IMR-90 (cell line): ENCODE measurements around the gene DCD. TPM values are rescaled to one million over a fixed set of nuclear protein-coding genes. Genes with fewer than 3 reads are reported as not detected.

Experiments
- ATAC-seq: fragments of 200-7000 bp; cut with Tn5 transposase; 2 replicates; pipeline ENCODE4 v1.9.1; 2020; ENCODE audit warnings: low read depth, mild to moderate bottlenecking, moderate library complexity
- BruUV-seq: library from RNA; stranded (reverse); fragments of 400-500 nt; replicated peaks from 2 replicates; lab custom pipeline; 2021; lab: Mats Ljungman, UMichigan
- CTCF ChIA-PET: fragments of 300-600 bp; formaldehyde crosslinking; extraction: SDS; loops from one replicate; lab custom pipeline; 2021; ENCODE audit warnings: antibody characterized with exemption; lab: Yijun Ruan, JAX
- POLR2A ChIA-PET: fragments of 300-600 bp; sonication (Branson Sonifier 250); formaldehyde crosslinking; loops from one replicate; lab custom pipeline; 2022; ENCODE audit warnings: antibody characterized with exemption; ENCODE audit not compliant: unreplicated experiment; lab: Charles Lee
- DNase-seq: peaks from one replicate; pipeline ENCODE4 v3.0.0; 2013
- H2AFZ ChIP-seq: replicated peaks from 2 replicates; pipeline ENCODE3; 2013; ENCODE audit warnings: low read length, mild to moderate bottlenecking; ENCODE audit not compliant: poor library complexity
- H2AK5ac ChIP-seq: 2 replicates; pipeline ENCODE4 v1.6.1; 2013; ENCODE audit warnings: low read depth, low read length, inconsistent platforms
- H2AK9ac ChIP-seq: replicated peaks from 2 replicates; pipeline ENCODE3; 2013; ENCODE audit warnings: mild to moderate bottlenecking, low read depth, low read length, moderate library complexity; ENCODE audit not compliant: poor library complexity
- H2BK120ac ChIP-seq: 2 replicates; pipeline ENCODE4 v1.6.1; 2013; ENCODE audit warnings: low read depth, low read length, inconsistent platforms
- H2BK15ac ChIP-seq: 3 replicates; pipeline ENCODE4 v1.6.1; 2013; ENCODE audit warnings: low read depth, low read length, inconsistent platforms
- H2BK20ac ChIP-seq: 2 replicates; pipeline ENCODE4 v1.6.1; 2013; ENCODE audit warnings: low read depth, mild to moderate bottlenecking, inconsistent platforms, low read length, moderate library complexity
- H2BK5ac ChIP-seq: 2 replicates; pipeline ENCODE4 v1.6.1; 2013; ENCODE audit warnings: mild to moderate bottlenecking, low read depth, low read length, inconsistent platforms; ENCODE audit not compliant: poor library complexity, severe bottlenecking
- H3K14ac ChIP-seq: replicated peaks from 2 replicates; pipeline ENCODE4 v1.6.1; 2013; ENCODE audit warnings: low read depth, low read length, inconsistent platforms
- H3K18ac ChIP-seq: 2 replicates; pipeline ENCODE4 v1.6.1; 2013; ENCODE audit warnings: low read depth, low read length, control low read depth
- H3K23ac ChIP-seq: 2 replicates; pipeline ENCODE4 v1.6.1; 2013; ENCODE audit warnings: low read depth, low read length, inconsistent platforms
- H3K27ac ChIP-seq: 2 replicates; pipeline ENCODE4 v1.5.1; 2013; ENCODE audit warnings: mild to moderate bottlenecking, control low read depth, low read length; ENCODE audit not compliant: insufficient read depth
- H3K27me3 ChIP-seq: 2 replicates; pipeline ENCODE4 v1.6.1; 2013; ENCODE audit warnings: low read length; ENCODE audit not compliant: control insufficient read depth, insufficient read depth
- H3K36me3 ChIP-seq: 2 replicates; pipeline ENCODE4 v1.6.1; 2013; ENCODE audit warnings: low read length, mixed read lengths; ENCODE audit not compliant: control insufficient read depth, insufficient read depth
- H3K4ac ChIP-seq: 2 replicates; pipeline ENCODE4 v1.6.1; 2013; ENCODE audit warnings: low read depth, low read length, inconsistent platforms
- H3K4me1 ChIP-seq: 2 replicates; pipeline ENCODE4 v1.6.1; 2013; ENCODE audit warnings: low read length, mixed read lengths; ENCODE audit not compliant: control insufficient read depth, insufficient read depth
- H3K4me2 ChIP-seq: 2 replicates; pipeline ENCODE4 v1.6.1; 2013; ENCODE audit warnings: low read depth, mild to moderate bottlenecking, control low read depth, low read length, moderate library complexity
- H3K4me3 ChIP-seq: 2 replicates; pipeline ENCODE4 v1.5.1; 2013; ENCODE audit warnings: low read depth, mild to moderate bottlenecking, control low read depth, low read length, moderate library complexity; ENCODE audit not compliant: insufficient read depth
- H3K56ac ChIP-seq: 2 replicates; pipeline ENCODE4 v1.6.1; 2013; ENCODE audit warnings: low read length, inconsistent platforms; ENCODE audit not compliant: insufficient read depth; ENCODE audit errors: extremely low read depth
- H3K79me1 ChIP-seq, 2 experiments: 2 replicates each; pipeline ENCODE4 v1.6.1; 2013; ENCODE audit warnings: low read length in 2 of 2, inconsistent platforms in 1 of 2, low read depth in 1 of 2
- H3K9ac ChIP-seq: 2 replicates; pipeline ENCODE4 v1.6.1; 2013; ENCODE audit warnings: low read depth, low read length, control low read depth
- H3K9me1 ChIP-seq: 2 replicates; pipeline ENCODE4 v1.6.1; 2013; ENCODE audit warnings: low read length, inconsistent platforms; ENCODE audit not compliant: insufficient read depth
- H3K9me3 ChIP-seq: 2 replicates; pipeline ENCODE4 v1.6.1; 2013; ENCODE audit warnings: low read length; ENCODE audit not compliant: control insufficient read depth, insufficient read depth
- H4K20me1 ChIP-seq: 2 replicates; pipeline ENCODE4 v1.6.1; 2013; ENCODE audit warnings: low read length, inconsistent platforms; ENCODE audit not compliant: insufficient read depth
- H4K5ac ChIP-seq: 2 replicates; pipeline ENCODE4 v1.6.1; 2013; ENCODE audit warnings: mild to moderate bottlenecking, low read depth, low read length, control low read depth
- H4K8ac ChIP-seq, 2 experiments: 2 replicates each; pipeline ENCODE4 v1.6.1; 2013; ENCODE audit warnings: low read depth in 2 of 2, low read length in 2 of 2, control low read depth in 1 of 2, inconsistent platforms in 1 of 2
- H4K91ac ChIP-seq: 2 replicates; pipeline ENCODE4 v1.6.1; 2013; ENCODE audit warnings: low read depth, low read length, inconsistent platforms; ENCODE audit not compliant: insufficient read depth
- BHLHE40 ChIP-seq: fragments of 150-350 bp; IDR thresholded peaks from 2 replicates; pipeline ENCODE4 v1.6.1; 2016; ENCODE audit warnings: mild to moderate bottlenecking, low read depth, low read length
- CEBPB ChIP-seq: IDR thresholded peaks from 2 replicates; pipeline ENCODE4 v1.6.1; 2012; ENCODE audit warnings: low read depth, low read length, improper control_type of control experiment
- CHD1 ChIP-seq: IDR thresholded peaks from 2 replicates; pipeline ENCODE4 v1.6.1; 2012; ENCODE audit warnings: low read depth, low read length, improper control_type of control experiment
- FOS ChIP-seq: fragments of 150-350 bp; IDR thresholded peaks from 2 replicates; pipeline ENCODE4 v1.6.1; 2016; ENCODE audit warnings: low read depth, low read length
- MAFK ChIP-seq: IDR thresholded peaks from 2 replicates; pipeline ENCODE4 v1.6.1; 2012; ENCODE audit warnings: low read depth, low read length, improper control_type of control experiment
- MAZ ChIP-seq: IDR thresholded peaks from 2 replicates; pipeline ENCODE4 v1.6.1; 2012; ENCODE audit warnings: low read depth, mild to moderate bottlenecking, low read length, improper control_type of control experiment, moderate library complexity, borderline replicate concordance
- MXI1 ChIP-seq: IDR thresholded peaks from 2 replicates; pipeline ENCODE4 v1.6.1; 2012; ENCODE audit warnings: low read depth, mild to moderate bottlenecking, low read length, moderate library complexity, borderline replicate concordance
- NFE2L2 ChIP-seq: fragments of 150-350 bp; IDR thresholded peaks from 2 replicates; pipeline ENCODE4 v1.6.1; 2016; ENCODE audit warnings: low read depth, mild to moderate bottlenecking, low read length
- POLR2A ChIP-seq: IDR thresholded peaks from 2 replicates; pipeline ENCODE4 v1.6.1; 2012; ENCODE audit warnings: mild to moderate bottlenecking, low read depth, low read length
- RAD21 ChIP-seq: IDR thresholded peaks from 2 replicates; pipeline ENCODE4 v1.6.1; 2012; ENCODE audit warnings: low read length, improper control_type of control experiment
- RCOR1 ChIP-seq: IDR thresholded peaks from 2 replicates; pipeline ENCODE4 v1.6.1; 2012; ENCODE audit warnings: mild to moderate bottlenecking, low read length, improper control_type of control experiment; ENCODE audit not compliant: insufficient replicate concordance
- RFX5 ChIP-seq: IDR thresholded peaks from 2 replicates; pipeline ENCODE4 v1.8.0; 2012; ENCODE audit warnings: low read depth, mild to moderate bottlenecking, low read length, moderate library complexity
- SMC3 ChIP-seq: fragments of 150-350 bp; IDR thresholded peaks from 2 replicates; pipeline ENCODE4 v1.6.1; 2016; ENCODE audit warnings: low read depth, mild to moderate bottlenecking, antibody characterized with exemption, low read length, moderate library complexity
- USF2 ChIP-seq: fragments of 150-350 bp; IDR thresholded peaks from 2 replicates; pipeline ENCODE4 v1.6.1; 2017; ENCODE audit warnings: mild to moderate bottlenecking, antibody characterized with exemption, low read length, low read depth
- WGBS, 2 experiments: methylation state at CpG; one replicate each; pipeline versions ENCODE4 v1.1.5 to v1.1.7; 2013; ENCODE audit warnings: missing lambda C conversion rate in 2 of 2; ENCODE audit not compliant: insufficient read length in 1 of 2; ENCODE audit errors: extremely low coverage in 2 of 2; 5-methylcytosine and 5-hydroxymethylcytosine counted together
- dilution Hi-C: fragments of 300-500 bp; cut with HindIII; formaldehyde crosslinking; loops from one replicate; pipeline ENCODE4 v1.14.3; 2018; ENCODE audit warnings: low sequenced_read_pairs; ENCODE audit not compliant: unreplicated experiment
- in situ Hi-C: fragments of 300-500 bp; cut with MboI; formaldehyde crosslinking; loops from 3 replicates; pipeline ENCODE4 v1.14.3; 2019; ENCODE audit warnings: low sequenced_read_pairs, inconsistent platforms, mixed read lengths
- intact Hi-C: fragments of 100-400 bp; cut with micrococcal nuclease; formaldehyde crosslinking; loops from 2 replicates; pipeline ENCODE4 v1.10.0; 2022
- polyA plus RNA-seq, 3 experiments: library from polyadenylated mRNA; depleted of rRNA; stranded (reverse); fragments of >200 nt; gene quantifications; 2 replicates each; pipeline ENCODE4 v1.2.3, GENCODE V29; 2012; ENCODE audit warnings: low replicate concordance in 1 of 3
- total RNA-seq: library from RNA; depleted of rRNA; stranded (reverse); fragments of >200 nt; gene quantifications from 2 replicates; pipeline ENCODE4 v1.2.3, GENCODE V29; 2012
- TF ChIP-seq, protein P1 (sequence below): fragments of 150-350 bp; IDR thresholded peaks from 2 replicates; pipeline ENCODE4 v1.6.1; 2016; ENCODE audit warnings: low read depth, mild to moderate bottlenecking, low read length, moderate library complexity, borderline replicate concordance

Gene DCD
- total and polyA plus RNA-seq, 2 of the 4 experiments (the other 2 are of a cell fraction), result not detected

GRCh38 chr12:54661048-54661447, 12.9 kb upstream of the DCD start:
- H3K27ac ChIP-seq, result no peak overlapping the region
- no peak overlapping the region for H2BK20ac ChIP-seq
- dilution Hi-C loops (no loop called here), in situ Hi-C loops (no loop called here), intact Hi-C loops (no loop called here)
- H3K36me3 ChIP-seq, result no peaks in the 10 kb centered on the region
- H3K4ac ChIP-seq, result no peak overlapping the region
- no peaks in the 10 kb centered on the region for H3K9me3 ChIP-seq
- no peak overlapping the region for H2AK9ac ChIP-seq
- no peak overlapping the region for H3K18ac ChIP-seq
- no peak overlapping the region for H3K56ac ChIP-seq
- ATAC-seq (no peak), DNase-seq (no peak)
- H3K79me1 ChIP-seq, result no peaks in the 10 kb centered on the region
- no peak overlapping the region for H2AK5ac ChIP-seq
- no peak overlapping the region for H2BK15ac ChIP-seq
- no peak overlapping the region for H3K9ac ChIP-seq
- CTCF ChIA-PET, result no interaction called here
- TF ChIP-seq SMC3, result no peak
- TF ChIP-seq RFX5, result no peak
- no peak for TF ChIP-seq FOS
- no peak for TF ChIP-seq RAD21
- no peak for TF ChIP-seq CEBPB
- no peak for TF ChIP-seq BHLHE40
- no peak for TF ChIP-seq MAFK
- TF ChIP-seq MXI1, result no peak
- TF ChIP-seq NFE2L2, result no peak
- TF ChIP-seq, protein P1, sequence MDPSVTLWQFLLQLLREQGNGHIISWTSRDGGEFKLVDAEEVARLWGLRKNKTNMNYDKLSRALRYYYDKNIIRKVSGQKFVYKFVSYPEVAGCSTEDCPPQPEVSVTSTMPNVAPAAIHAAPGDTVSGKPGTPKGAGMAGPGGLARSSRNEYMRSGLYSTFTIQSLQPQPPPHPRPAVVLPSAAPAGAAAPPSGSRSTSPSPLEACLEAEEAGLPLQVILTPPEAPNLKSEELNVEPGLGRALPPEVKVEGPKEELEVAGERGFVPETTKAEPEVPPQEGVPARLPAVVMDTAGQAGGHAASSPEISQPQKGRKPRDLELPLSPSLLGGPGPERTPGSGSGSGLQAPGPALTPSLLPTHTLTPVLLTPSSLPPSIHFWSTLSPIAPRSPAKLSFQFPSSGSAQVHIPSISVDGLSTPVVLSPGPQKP, result no peak
- no peak for TF ChIP-seq CHD1
- TF ChIP-seq RCOR1, result no peak
- TF ChIP-seq MAZ, result no peak
- TF ChIP-seq POLR2A, result no peak
- no peak for TF ChIP-seq USF2
- no CpG with 5 or more reads among the region's 2 CpGs for WGBS, 2 experiments
- no peak overlapping the region for H2BK5ac ChIP-seq
- POLR2A ChIA-PET, result no interaction called here
- H2AFZ ChIP-seq, result no peak overlapping the region
- no TSS peak for BruUV-seq
- no peak overlapping the region for H4K8ac ChIP-seq
- no peak overlapping the region for H3K23ac ChIP-seq
- H4K5ac ChIP-seq, result no peak overlapping the region
- H2BK120ac ChIP-seq, result no peak overlapping the region
- no peak overlapping the region for H3K4me2 ChIP-seq
- no peaks in the 10 kb centered on the region; the same call in 1 of the 2 replicates for H3K27me3 ChIP-seq
- H3K14ac ChIP-seq, result no peak overlapping the region
- no peaks in the 10 kb centered on the region for H3K9me1 ChIP-seq
- no peaks in the 10 kb centered on the region for H3K4me1 ChIP-seq
- no peaks in the 10 kb centered on the region for H4K20me1 ChIP-seq
- H4K91ac ChIP-seq, result no peak overlapping the region
- no peak overlapping the region for H3K4me3 ChIP-seq
